Urinary bladder (tissue), 4 donors: ENCODE data around the gene OGG1. TPM values are rescaled to one million over a fixed set of nuclear protein-coding genes. Genes with fewer than 3 reads are reported as not detected.
A peak's percentile ranks its signal among the peaks of the same experiment; 100 is the strongest.
"Not testable (repeated sequence)": the region's sequence is repeated elsewhere in the genome, so short reads cannot be mapped to it uniquely, and the experiment has no call there.

Experiments
- DNase-seq: peaks from one replicate; pipeline ENCODE4 v3.0.0-alpha.2; 2015; ENCODE audit errors: extremely low spot score
- H3K27ac ChIP-seq: one replicate; pipeline ENCODE4 v1.5.1; 2013; ENCODE audit warnings: low read depth, mild to moderate bottlenecking, moderate library complexity
- H3K36me3 ChIP-seq: one replicate; pipeline ENCODE4 v1.6.1; 2013; ENCODE audit warnings: mild to moderate bottlenecking, moderate library complexity; ENCODE audit not compliant: insufficient read depth
- H3K4me1 ChIP-seq: one replicate; pipeline ENCODE4 v1.6.1; 2013; ENCODE audit warnings: mild to moderate bottlenecking, moderate library complexity; ENCODE audit not compliant: insufficient read depth
- H3K4me3 ChIP-seq: one replicate; pipeline ENCODE4 v1.5.1; 2013; ENCODE audit warnings: low read depth, low read length
- WGBS: extraction: QIAGEN DNeasy Blood & Tissue Kit; methylation state at CpG from one replicate; pipeline ENCODE4 v1.1.7; 2013; 5-methylcytosine and 5-hydroxymethylcytosine counted together
- polyA plus RNA-seq: library from polyadenylated mRNA; stranded (reverse); fragments of 200-250 nt; gene quantifications from one replicate; pipeline ENCODE4 v1.2.3, GENCODE V29; 2013
- total RNA-seq: library from RNA; depleted of rRNA; stranded (reverse); fragments of >200 nt; gene quantifications from one replicate; pipeline ENCODE4 v1.2.3, GENCODE V29; 2014
- donor health status: healthy with polysubstance abuse.
- donor health status: healthy.

The OGG1 gene
- total and polyA plus RNA-seq, 2 donors, result 23.7 to 32.1 TPM

GRCh38 chr3:9760779-9761505 lies 11.2 kb downstream of the OGG1 start:
- Histone ChIP-seq H3K27ac (no peak overlapping the region), H3K4me1 (no peaks in the 10 kb centered on the region), H3K36me3 (peaks cover 12% of the 10 kb centered on the region), H3K4me3 (no peak overlapping the region)
- WGBS, result 94% methylated on average over 10 of the region's 10 CpGs
- DNase-seq, result no peak

GRCh38 chr3:9761919-9762318 lies 12.2 kb downstream of the OGG1 start:
- Histone ChIP-seq H3K4me1 (no peaks in the 10 kb centered on the region), H3K36me3 (peaks cover 8% of the 10 kb centered on the region), H3K4me3 (no peak overlapping the region), H3K27ac (no peak overlapping the region)
- DNase-seq, result no peak
- 94% methylated on average over 5 of the region's 5 CpGs for WGBS

GRCh38 chr3:9762871-9763270 lies 13.1 kb downstream of the OGG1 start:
- 91% methylated on average over 8 of the region's 8 CpGs for WGBS
- Histone ChIP-seq H3K36me3 (no peaks in the 10 kb centered on the region), H3K27ac (no peak overlapping the region)

GRCh38 chr3:9765865-9766264 lies 16.1 kb downstream of the OGG1 start:
- Histone ChIP-seq H3K4me3 (no peak overlapping the region), H3K27ac (no peak overlapping the region), H3K36me3 (no peaks in the 10 kb centered on the region), H3K4me1 (peaks cover 4% of the 10 kb centered on the region)
- no peak for DNase-seq
- WGBS, result 81% methylated on average over 4 of the region's 4 CpGs

More at GRCh38 chr3:9762871-9763270, 13.1 kb downstream of the OGG1 start:
- Histone ChIP-seq H3K4me3 (no peak overlapping the region), H3K4me1 (peaks cover 2% of the 10 kb centered on the region)
- DNase-seq, result no peak

- peaks cover 4% of the 10 kb centered on the region for H3K4me1 ChIP-seq
- H3K27ac ChIP-seq, result no peak overlapping the region
- no peaks in the 10 kb centered on the region for H3K36me3 ChIP-seq
- DNase-seq, result no peak
- WGBS, result 65% methylated on average over 7 of the region's 7 CpGs
- no peak overlapping the region for H3K4me3 ChIP-seq
Measured at GRCh38 chr3:9767418-9767817, 17.7 kb downstream of the OGG1 start.

- H3K4me3 ChIP-seq, result no peak overlapping the region
- H3K4me1 ChIP-seq, result peaks cover 4% of the 10 kb centered on the region
- H3K36me3 ChIP-seq, result no peaks in the 10 kb centered on the region
- H3K27ac ChIP-seq, result no peak overlapping the region
- no peak for DNase-seq
- WGBS, result 59% methylated on average over 6 of the region's 6 CpGs
Measured at GRCh38 chr3:9768141-9768775, 18.5 kb downstream of the OGG1 start.

GRCh38 chr3:9769012-9769411 lies 19.3 kb downstream of the OGG1 start:
- H3K4me1 ChIP-seq, result peaks cover 4% of the 10 kb centered on the region
- no peak overlapping the region for H3K27ac ChIP-seq
- 61% methylated on average over 5 of the region's 5 CpGs for WGBS
- no peaks in the 10 kb centered on the region for H3K36me3 ChIP-seq
- no peak for DNase-seq
- peak overlapping the region; percentile 61 for H3K4me3 ChIP-seq

- no peak for DNase-seq
- peaks cover 4% of the 10 kb centered on the region for H3K4me1 ChIP-seq
- peak within 1 kb of the TSS; percentile 81 for H3K27ac ChIP-seq
- H3K4me3 ChIP-seq, result peak within 1 kb of the TSS; percentile 61
- WGBS, result 1% methylated on average over 49 of the region's 49 CpGs
- no peaks in the 10 kb centered on the region for H3K36me3 ChIP-seq
Measured at GRCh38 chr3:9769426-9770275, 19.9 kb downstream of the OGG1 start, which contains the start of gene CAMK1. Gene CAMK1 (minus strand): TSS chr3:9769947. CDS start chr3:9767749, 2,198 bp downstream.

GRCh38 chr3:9770276-9770812 lies 20.6 kb downstream of the OGG1 start:
- peak overlapping the region; percentile 61 for H3K4me3 ChIP-seq
- 7% methylated on average over 15 of the region's 15 CpGs for WGBS
- H3K4me1 ChIP-seq, result peaks cover 4% of the 10 kb centered on the region
- no peaks in the 10 kb centered on the region for H3K36me3 ChIP-seq
- no peak for DNase-seq
- H3K27ac ChIP-seq, result peak overlapping the region; percentile 81

GRCh38 chr3:9771007-9771406 lies 21.3 kb downstream of the OGG1 start:
- not testable (repeated sequence) for H3K27ac ChIP-seq, H3K36me3 ChIP-seq, H3K4me3 ChIP-seq, H3K4me1 ChIP-seq, DNase-seq
- WGBS, result 85% methylated on average over 2 of the region's 2 CpGs

GRCh38 chr3:9776896-9777693 lies 27.3 kb downstream of the OGG1 start:
- 67% methylated on average over 5 of the region's 5 CpGs for WGBS
- Histone ChIP-seq H3K4me1 (no peaks in the 10 kb centered on the region), H3K27ac (no peak overlapping the region), H3K36me3 (peaks cover 3% of the 10 kb centered on the region), H3K4me3 (no peak overlapping the region)
- no peak for DNase-seq

GRCh38 chr3:9777694-9778021 lies 27.9 kb downstream of the OGG1 start:
- WGBS, result 76% methylated on average over 1 of the region's 1 CpG
- no peaks in the 10 kb centered on the region for H3K4me1 ChIP-seq
- no peak overlapping the region for H3K4me3 ChIP-seq
- peaks cover 3% of the 10 kb centered on the region for H3K36me3 ChIP-seq
- no peak overlapping the region for H3K27ac ChIP-seq
- DNase-seq, result no peak
